Measurements from ENCODE around the gene TMEM138.

The TMEM138 gene

DNA sequence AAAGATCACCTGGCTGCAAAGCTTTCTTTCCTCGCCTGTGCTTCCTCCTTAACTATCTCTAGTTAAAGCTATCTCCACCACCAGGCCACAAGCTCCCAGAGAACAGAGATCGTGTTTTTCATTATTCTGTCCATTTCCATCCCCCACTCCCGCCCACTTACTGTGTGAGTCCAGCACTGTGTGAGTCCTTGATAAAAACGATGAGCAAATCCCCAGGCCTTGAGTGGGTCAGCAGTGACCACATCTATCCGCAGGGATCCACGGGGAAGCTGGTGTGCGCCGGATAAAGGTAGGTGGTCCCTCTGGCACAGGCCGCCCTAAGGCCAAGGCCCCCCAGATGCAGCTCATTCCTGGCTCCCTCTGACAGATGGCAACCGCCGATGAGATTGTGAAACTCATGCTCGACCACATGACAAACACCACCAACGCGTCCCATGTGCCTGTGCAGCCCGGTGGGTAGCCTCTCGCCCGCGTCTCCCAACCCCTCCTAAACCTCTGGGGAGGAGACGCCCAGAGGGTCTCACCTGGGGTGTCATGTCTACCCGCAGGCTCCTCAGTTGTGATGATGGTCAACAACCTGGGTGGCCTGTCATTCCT is 19.9 kb upstream of the TMEM138 start:
- DNase-seq (ENCODE audit: low spot score), result no peak

DNA sequence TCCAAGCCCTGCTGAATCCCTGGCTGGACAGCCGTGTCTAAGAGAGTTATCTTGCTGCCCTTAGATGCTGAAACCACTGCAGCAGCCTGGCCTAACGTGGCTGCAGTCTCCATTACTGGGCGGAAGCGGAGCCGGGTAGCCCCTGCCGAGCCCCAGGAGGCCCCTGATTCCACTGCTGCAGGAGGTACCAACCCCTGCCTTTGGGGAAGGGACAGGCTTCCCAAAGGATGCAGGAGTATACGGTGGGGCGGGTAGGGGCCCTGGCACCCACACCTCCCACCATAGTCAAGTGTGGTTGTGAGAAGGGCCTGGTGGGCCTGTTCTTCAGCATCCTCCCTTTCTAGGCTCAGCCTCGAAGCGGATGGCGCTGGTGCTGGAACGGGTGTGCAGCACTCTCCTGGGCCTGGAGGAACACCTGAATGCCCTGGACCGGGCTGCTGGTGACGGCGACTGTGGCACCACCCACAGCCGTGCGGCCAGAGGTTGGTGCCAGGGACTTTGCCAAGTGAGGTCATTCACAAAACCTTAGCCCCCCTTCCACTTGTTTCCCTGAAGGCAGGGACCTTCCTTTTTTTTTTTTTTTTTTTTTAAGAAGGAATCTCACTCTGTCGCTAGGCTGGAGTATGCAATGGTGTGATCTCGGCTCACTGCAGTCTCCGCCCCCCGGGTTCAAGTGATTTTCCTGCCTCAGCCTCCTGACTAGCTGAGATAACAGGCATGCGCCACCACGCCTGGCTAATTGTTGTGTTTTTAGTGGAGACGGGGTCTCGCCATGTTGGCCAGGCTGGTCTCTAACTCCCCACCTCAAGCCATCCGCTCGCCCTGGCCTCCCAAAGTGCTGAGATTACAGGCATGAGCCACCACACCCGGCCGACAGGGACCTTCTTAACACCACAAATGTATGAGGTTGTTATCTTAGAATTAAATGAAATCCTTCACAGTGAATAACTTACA is 18.1 kb upstream of the TMEM138 start:
- no peak for DNase-seq (ENCODE audit: low spot score)

DNA sequence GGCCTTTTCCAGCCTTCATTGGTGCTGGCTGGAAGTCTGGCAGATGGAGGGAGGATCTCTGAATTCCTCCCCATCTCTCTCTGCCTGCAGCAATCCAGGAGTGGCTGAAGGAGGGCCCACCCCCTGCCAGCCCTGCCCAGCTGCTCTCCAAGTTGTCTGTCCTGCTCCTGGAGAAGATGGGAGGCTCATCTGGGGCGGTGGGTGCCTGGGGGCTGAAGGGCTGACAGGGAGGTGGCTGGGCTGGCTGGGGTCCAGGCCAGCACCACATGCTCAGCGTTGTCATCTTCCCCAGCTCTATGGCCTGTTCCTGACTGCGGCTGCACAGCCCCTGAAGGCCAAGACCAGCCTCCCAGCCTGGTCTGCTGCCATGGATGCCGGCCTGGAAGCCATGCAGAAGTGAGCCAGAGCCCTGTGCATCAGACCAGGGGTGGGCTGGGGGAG is 17.0 kb upstream of the TMEM138 start:
- DNase-seq (ENCODE audit: low spot score), result no peak

DNA sequence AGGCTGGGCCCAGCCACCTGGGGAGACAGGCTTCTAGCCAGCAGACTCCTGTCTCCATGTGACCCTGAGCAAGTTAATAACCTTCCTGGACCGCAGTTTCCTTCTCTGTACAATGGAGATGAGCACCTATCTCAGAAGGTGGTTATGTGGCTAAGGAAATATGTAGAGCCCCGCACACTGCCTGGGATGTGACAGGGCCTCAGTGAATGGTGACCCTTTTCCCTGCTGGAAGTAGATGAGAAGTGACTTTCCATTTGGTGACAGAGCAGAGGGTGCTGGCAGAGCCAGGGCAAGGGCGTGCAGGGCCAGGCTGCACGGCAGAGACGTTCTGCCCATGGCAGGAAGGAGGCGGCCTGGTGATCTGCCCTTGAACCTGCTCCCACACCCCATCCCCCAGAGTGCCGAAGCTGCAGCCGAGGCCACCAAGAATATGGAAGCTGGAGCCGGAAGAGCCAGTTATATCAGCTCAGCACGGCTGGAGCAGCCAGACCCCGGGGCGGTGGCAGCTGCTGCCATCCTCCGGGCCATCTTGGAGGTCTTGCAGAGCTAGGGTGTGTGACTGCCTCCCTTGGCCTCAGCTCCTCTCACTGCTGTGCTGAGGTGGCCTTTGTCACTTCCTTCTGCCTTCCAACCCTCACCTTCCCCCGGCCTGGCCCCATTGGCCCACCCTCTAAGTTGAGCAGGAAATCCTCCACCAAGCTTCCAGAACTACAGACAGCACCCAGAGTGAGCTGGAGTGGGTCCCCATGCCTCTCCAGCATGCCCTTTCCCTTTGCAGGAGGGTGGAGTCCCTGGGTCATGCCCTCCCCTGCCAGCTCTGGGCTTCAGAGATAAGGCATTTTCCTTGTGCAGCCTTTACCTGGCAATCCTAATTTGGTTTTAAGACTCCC is 16.0 kb upstream of the TMEM138 start:
- DNase-seq (ENCODE audit: low spot score), result peak; percentile 80

DNA sequence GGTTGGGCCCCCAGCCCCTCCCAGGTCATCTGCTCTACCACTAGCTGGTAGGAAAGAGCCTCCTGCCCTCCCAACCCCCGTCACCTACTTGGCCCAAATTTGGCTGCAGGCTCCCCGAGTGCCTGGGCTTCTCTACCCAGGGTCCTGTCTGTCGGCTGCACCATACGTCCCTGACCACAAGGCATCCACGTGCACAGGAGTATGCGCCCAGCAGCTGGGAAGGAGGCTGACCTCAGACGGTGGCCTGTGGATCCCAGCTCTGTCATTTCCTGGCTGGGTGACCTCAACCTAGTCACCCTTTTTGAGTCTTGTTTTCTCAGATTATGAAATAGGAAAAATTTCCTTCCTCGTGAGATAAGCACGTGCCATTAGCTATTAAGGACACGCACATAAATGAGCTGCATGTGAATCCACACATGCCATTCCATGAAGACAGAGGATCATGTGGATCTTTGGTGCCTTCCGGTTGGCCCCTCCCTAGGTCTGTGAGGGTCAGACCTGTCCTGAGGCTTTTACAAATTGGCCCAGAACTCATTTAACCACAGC is 14.2 kb upstream of the TMEM138 start:
- no peak for DNase-seq (ENCODE audit: low spot score)

DNA sequence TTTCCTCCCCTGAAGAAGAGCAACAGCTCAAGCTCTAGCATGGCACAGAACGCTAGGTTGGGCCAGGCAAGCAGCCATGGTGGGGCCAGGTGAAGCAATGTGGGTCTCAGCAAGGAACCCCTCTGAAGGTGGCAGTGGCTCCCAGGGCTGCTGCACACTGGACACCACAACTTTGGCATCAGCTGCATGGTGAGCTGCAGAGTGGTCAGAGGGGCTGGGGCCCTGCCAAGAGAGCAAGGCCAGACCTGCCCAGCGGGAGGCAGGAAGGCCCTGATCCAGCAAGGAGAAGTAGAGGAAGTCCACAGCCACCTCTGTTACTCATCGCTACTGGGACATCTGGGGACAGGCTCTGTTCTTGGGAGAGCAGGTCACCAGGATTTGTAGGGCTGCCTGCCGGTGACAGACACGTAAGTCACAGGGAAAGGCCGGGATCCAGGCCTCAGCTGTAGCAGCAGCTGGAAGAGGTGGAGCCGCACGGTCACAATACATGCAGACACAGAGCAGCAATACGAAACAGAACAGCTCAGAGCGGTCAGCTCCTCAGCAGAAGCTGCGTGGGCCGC is 12.9 kb upstream of the TMEM138 start:
- no peak for DNase-seq (ENCODE audit: low spot score)

DNA sequence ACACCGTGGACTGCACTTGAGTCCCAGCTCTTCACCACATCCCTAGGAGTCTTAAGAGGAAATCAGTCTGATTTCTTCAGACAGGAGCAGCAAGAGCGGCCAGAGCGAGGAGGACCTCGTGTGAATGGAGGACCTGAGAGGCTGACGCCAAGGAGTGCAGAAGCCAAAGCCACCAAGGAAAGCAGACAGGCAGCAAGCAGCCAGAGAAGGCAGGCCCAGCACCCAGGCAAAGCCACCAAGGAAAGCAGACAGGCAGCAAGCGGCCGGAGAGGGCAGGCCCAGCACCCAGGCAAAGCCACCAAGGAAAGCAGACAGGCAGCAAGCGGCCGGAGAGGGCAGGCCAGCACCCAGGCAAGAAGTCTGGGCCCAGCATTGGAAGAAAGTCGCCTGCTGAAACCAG is 12.3 kb upstream of the TMEM138 start:
- DNase-seq (ENCODE audit: low spot score), result no peak

DNA sequence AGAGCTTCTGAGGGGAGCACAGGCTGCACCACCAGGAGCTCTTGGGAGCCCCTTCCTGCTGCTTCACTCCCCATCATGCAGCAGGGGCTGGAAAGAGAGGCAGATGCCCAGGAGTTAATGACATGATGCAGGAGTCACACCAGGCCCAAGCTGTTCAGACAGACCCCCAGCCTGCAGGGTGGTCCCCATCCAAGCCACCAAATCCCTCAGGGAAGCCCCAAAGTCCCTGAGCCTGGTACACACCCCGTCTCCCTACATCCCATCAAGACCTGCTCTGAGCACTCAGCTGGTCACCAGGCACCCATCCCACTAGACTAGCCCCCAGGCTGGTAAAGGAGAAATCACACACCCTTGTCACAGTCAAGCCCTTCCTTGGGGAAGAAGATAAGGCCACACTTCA is 11.8 kb upstream of the TMEM138 start:
- DNase-seq (ENCODE audit: low spot score), result no peak

DNA sequence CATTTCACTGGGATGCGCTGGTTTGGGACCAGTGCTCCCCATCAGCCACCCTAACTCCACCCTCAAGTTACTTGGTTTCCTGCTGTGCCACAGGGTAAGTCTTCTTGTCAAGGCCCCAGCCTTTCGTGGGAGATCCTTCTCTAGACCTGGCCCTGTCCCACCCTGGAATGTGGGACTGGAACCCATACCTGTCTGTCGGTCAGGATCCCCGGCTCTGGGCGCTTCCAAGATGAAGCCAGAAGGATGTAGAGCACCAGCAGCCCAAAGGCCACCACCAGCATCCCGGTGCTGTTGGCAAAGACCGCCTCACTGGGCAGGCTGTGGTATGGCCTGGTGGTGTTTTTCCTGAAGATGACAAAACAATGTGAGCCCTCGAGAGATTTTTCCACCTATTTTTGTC is 11.4 kb upstream of the TMEM138 start:
- DNase-seq (ENCODE audit: low spot score), result no peak

DNA sequence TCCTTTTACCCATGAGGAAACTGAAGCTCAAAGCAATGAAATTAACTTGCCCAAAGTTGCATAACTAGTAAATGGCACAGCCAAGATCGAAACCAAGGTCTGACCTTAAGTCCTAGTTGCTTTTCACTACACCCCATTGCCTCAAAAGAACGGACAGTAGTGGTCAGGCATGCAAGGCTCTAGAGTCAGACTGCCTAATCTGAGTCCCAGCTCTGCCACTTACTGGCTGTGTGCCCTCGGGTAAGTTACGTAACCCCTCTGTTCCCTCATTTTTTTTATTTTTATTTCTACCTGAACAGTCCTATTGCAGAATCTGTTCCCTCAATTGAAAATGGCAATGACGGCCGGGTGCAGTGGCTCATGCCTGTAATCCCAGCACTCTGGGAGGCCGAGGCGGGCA is 10.1 kb upstream of the TMEM138 start:
- DNase-seq (ENCODE audit: low spot score), result no peak

DNA sequence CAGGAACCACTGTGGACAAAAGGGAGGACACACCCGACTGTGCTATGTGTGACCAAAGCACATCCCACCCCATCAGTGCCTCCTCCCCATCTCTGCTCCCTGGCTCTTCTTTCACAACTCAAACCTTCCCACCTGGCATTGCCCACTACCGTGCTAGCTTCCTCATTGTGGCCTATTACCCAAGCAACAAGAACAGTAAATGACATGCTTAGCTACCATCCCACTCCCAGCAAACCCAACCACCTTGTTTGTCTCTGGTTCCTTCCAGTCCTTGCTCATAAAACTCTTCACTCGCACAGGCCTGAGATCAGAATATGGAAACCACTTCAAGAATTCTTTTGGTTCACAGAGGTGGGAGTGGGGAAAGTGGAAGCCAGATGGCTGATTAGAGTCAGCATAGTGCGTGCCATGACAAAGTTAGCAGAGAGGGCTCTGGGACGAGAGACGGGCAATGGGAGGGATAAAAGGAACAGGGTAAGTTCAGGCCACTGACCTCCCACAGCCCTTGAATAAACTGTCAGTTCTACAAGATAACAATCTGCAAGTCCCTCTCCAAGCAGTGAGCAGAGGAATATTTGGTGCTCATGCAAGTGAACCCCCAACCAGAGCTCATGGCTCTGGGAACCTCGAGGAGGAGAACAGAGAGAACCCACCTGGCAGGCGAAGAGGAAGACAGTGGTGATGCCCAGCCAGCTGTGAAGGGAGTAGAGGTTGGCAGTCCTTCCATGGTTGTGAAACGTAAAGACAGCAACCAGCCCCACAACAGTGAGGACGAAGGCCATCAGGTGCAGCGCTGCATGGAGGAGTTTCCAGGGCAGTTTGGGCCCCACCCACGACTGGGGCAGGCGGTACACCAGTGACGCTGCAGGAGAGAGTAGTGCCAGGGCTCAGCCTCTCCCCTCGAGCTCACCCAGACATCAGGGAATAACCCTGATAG is 8.8 kb upstream of the TMEM138 start:
- peak; percentile 32 for DNase-seq (ENCODE audit: low spot score)

DNA sequence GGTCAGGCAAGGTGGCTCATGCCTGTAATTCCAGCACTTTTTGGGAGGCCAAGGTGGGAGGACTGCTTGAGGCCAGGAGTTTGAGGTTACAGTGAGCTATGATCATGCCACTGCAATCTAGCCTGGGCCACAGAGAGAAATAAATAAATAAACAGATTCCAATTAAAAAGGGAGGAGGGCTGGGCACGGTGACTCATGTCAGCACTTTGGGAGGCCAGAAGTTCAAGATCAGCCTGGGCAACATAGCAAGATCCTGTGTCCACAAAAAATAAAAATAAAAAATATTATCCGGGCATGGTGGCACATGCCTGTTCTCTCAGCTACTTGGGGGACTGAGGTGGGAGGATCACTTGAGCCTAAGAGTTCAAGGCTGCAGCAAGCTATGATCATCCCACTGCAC is 8.0 kb upstream of the TMEM138 start:
- DNase-seq (ENCODE audit: low spot score), result no peak

DNA sequence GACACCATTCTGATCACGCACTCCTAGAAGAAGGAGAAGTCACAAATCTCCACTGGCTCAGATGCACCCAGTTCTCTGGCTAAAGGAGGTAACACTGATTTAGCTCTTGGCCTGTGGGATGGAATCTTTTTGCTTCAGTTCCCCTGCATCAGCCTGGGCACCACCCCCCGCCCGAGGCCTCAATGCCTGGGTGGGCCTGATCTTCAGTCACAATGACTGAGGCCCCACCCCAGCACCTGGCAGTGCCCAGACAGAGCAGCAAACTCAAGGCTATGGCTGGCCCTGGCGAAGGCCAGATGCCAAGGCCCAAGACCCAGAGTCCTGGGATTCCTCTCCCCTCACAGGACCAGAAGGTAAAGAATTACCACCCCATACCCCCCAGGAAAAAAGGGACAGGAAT is 5.5 kb upstream of the TMEM138 start:
- DNase-seq (ENCODE audit: low spot score), result no peak

DNA sequence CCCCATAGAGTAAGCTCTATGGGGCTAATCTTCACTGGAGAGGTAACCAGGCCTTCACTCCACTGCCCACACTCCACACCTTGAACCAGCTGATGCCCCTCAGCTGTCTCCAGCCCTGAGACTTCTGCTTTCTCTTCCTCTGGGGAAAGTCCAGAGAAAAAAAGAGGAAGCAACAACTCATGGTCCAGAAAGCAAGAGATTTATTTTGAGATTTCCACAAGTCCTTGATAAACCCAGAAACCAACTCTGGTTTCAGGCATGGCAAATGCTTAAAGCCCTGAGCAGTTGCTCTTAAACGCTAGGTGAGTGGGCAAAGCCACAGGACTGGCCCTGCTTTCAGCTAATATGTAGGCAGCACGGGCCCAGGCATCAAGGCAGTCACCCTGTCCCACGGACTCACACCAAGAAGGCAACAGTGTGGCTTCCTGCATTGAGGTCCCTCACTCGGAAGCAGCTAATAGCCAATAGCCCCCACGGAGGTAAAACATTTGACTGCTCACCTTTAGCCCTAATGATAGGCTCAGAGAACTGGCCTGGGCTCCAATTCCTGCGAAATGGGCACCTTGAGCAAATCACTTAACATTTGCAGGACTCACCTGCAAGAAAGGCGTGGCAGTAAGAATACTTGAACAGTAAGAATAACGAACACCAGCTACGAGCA is 4.8 kb upstream of the TMEM138 start:
- DNase-seq (ENCODE audit: low spot score), result no peak

DNA sequence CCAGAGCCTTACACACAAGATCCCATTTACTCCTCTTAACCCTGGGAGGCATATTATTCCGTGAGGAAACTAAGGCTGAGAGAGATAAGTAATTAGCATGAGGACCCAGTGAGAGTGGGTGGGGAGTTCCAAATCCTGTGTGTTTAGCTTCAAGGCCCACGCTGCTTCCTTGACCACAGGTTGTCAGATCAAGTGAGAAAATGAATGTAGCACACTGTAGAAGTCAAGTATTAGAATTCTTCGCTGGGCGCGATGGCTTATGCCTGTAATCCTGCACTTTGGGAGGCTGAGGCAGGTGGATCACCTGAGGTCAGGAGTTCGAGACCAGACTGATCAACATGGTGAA is 4.3 kb upstream of the TMEM138 start:
- DNase-seq (ENCODE audit: low spot score), result no peak

DNA sequence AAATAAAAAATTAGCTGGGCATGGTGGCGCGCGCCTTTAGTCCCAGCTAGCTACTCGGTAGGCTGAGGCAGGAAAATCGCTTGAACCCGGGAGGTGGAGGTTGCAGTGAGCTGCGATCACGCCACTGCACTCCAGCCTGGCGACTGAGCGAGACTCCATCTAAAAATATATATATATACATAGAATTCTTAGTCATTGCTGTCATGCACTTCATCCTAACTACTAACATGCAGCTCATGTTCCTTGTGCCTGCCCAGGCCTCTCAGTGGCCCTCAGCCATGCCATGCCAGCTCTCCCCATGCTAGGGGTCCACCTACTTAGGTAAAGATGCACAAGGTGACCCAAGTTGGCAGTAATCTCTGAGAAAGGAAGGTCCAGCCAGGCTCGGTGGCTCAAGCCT is 3.6 kb upstream of the TMEM138 start:
- DNase-seq (ENCODE audit: low spot score), result no peak

DNA sequence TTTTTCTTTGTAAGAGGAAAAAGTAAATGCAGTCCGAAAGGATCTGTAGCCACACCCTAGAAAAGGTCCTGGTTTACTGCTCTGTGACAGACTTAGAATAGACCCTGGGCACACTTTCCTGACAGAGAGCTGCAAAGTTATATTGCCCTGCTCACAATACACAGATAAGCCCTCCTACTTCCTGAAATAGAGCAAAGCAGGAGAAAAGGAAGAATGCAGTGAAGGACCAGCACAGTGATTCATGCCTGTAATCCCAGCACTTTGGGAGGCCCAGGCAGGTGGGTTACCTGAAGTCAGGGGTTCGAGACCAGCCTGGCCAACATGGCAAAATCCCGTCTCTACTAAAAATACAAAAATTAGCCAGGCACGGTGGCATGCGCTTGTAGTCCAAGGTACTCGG is 2.7 kb upstream of the TMEM138 start:
- DNase-seq (ENCODE audit: low spot score), result no peak

DNA sequence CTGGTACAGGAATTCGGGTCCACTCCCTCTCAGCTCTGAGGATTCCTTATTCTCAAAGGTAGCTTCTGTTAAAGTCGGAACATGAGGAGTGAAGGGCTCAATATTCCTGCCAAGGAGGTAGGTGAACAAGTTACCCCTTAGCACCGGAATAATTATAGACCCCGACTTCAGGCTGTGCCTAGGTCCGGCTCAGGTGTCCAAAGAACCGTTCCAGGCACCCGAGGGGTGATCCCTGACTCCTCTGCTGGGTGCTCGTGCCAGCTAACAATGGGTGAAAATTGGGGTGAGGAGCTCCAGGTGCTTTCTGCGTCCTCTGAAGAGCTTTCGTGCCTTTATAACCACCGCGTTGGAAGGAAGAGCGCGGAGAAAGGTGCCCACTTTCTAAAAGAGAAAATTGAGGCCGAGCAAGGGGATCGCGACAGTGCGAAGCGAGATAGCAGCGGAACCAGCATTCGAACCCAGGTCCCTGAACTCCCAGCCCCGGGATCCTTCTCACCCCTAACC is 885 bp upstream of the TMEM138 start:
- no peak for DNase-seq (ENCODE audit: low spot score)

DNA sequence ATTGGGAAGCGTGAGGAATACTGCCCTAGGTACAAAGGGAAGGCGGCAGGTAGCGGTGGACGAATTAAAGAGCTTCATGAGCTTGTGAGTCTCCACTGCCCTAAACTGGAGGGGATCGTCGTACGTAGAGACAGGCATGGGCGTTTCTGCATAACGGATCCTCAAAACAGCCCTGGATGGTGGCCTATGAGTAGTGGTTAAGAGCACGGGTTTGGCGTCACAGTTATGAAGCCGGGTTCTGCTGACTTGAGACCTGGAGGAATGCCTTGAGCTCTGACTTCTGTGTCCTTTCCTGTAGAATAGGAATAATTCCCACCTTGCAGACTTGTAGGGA is 335 bp downstream of the TMEM138 start:
- DNase-seq (ENCODE audit: low spot score), result no peak

DNA sequence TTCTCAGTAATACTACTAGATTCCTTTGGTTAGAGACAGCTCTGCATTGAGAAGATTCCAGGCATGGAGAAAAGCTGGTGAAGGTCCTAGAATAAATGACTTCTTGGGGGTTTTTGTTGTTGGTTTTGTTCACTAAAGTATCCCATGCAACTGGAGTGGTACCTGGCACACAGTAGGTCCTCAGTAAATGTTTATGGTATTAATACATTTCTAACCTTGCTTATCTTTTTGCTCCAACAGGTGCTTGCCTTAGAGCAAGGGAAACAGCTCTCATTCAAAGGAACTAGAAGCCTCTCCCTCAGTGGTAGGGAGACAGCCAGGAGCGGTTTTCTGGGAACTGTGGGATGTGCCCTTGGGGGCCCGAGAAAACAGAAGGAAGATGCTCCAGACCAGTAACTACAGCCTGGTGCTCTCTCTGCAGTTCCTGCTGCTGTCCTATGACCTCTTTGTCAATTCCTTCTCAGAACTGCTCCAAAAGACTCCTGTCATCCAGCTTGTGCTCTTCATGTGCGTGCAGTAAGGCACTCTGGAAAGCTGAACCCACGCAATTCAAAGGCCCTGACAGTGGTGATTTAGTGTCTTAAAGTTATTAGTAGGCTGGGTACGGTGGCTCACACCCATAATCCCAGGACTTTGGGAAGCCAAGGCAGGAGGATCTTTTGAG is 2.0 kb downstream of the TMEM138 start:
- no peak for DNase-seq (ENCODE audit: low spot score)
